GM12878 (cell line): Measurements from ENCODE around the gene MMP14. TPM values are rescaled to one million over a fixed set of nuclear protein-coding genes. Genes with fewer than 3 reads are reported as not detected.

Experiments
- ATAC-seq: fragments of 200-7000 bp; cut with Tn5 transposase; 3 replicates; pipeline ENCODE4 v1.9.1; 2020; ENCODE audit warnings: mild to moderate bottlenecking, moderate library complexity
- BruUV-seq: library from RNA; stranded (reverse); fragments of 400-500 nt; replicated peaks from 2 replicates; lab custom pipeline; 2021; lab: Mats Ljungman, UMichigan
- CTCF ChIA-PET: fragments of 300-600 bp; sonication (Branson Sonifier 250); formaldehyde crosslinking; extraction: SDS; loops from one replicate; lab custom pipeline; 2021; ENCODE audit warnings: inconsistent platforms; lab: Yijun Ruan, JAX
- POLR2A ChIA-PET: fragments of 350-600 bp; formaldehyde crosslinking; extraction: SDS; loops from one replicate; lab custom pipeline; 2021; ENCODE audit warnings: inconsistent platforms; lab: Charles Lee
- RAD21 ChIA-PET: fragments of 300-600 bp; sonication (Branson Sonifier 250); formaldehyde crosslinking; loops from one replicate; lab custom pipeline; 2023; ENCODE audit warnings: antibody characterized with exemption; ENCODE audit not compliant: unreplicated experiment; lab: Charles Lee
- SMC1A ChIA-PET: fragments of 300-600 bp; sonication (Branson Sonifier 250); formaldehyde crosslinking; loops from one replicate; lab custom pipeline; 2023; ENCODE audit not compliant: unreplicated experiment, uncharacterized antibody; lab: Charles Lee
- DNase-seq: peaks from one replicate; pipeline ENCODE4 v3.0.0-alpha.2; 2011; ENCODE audit warnings: low read depth, low spot score
- FAIRE-seq: peaks from 3 replicates; lab custom pipeline; 2011; peaks lifted over from hg19 to GRCh38; lab: Jason Lieb, UNC
- H2AFZ ChIP-seq: 2 replicates; pipeline ENCODE4 v1.6.0; 2011; ENCODE audit warnings: low read depth, low read length, control low read depth; ENCODE audit not compliant: control insufficient read depth
- H3K27ac ChIP-seq: 2 replicates; pipeline ENCODE4 v1.5.1; 2011; ENCODE audit warnings: control low read depth; ENCODE audit not compliant: control insufficient read depth, insufficient read depth
- H3K27me3 ChIP-seq, 2 experiments: replicated peaks in 1 of 2; 2 replicates each; pipeline versions ENCODE4 v1.6.0 to v1.6.1; 2011; ENCODE audit warnings: low read length in 1 of 2; ENCODE audit not compliant: control insufficient read depth in 2 of 2, insufficient read depth in 2 of 2
- H3K36me3 ChIP-seq, 2 experiments: 2 replicates each; pipeline ENCODE4 v1.5.1; 2011; ENCODE audit warnings: low read length in 1 of 2; ENCODE audit not compliant: control insufficient read depth in 2 of 2, insufficient read depth in 2 of 2
- H3K4me1 ChIP-seq: 2 replicates; pipeline ENCODE4 v1.6.1; 2011; ENCODE audit warnings: mild to moderate bottlenecking, low read length, moderate library complexity, mixed read lengths; ENCODE audit not compliant: control insufficient read depth, insufficient read depth
- H3K4me2 ChIP-seq: 2 replicates; pipeline ENCODE4 v1.6.0; 2011; ENCODE audit warnings: control low read depth; ENCODE audit not compliant: control insufficient read depth, insufficient read depth
- H3K4me3 ChIP-seq: fragments of 200-600 bp; sonication (generic); 2 replicates; pipeline ENCODE4 v1.5.1; 2016
- H3K79me2 ChIP-seq: 2 replicates; pipeline ENCODE4 v1.6.0; 2011; ENCODE audit warnings: low read length; ENCODE audit not compliant: control insufficient read depth, insufficient read depth
- H3K9ac ChIP-seq: 2 replicates; pipeline ENCODE4 v1.8.0; 2011; ENCODE audit warnings: low read length, control low read depth, mixed read lengths; ENCODE audit not compliant: control insufficient read depth, insufficient read depth
- H3K9me3 ChIP-seq: replicated peaks from 3 replicates; pipeline ENCODE4 v1.5.1; 2011; ENCODE audit warnings: mild to moderate bottlenecking, low read length; ENCODE audit not compliant: control insufficient read depth, insufficient read depth
- H4K20me1 ChIP-seq: 2 replicates; pipeline ENCODE4 v1.6.0; 2011; ENCODE audit not compliant: control insufficient read depth, insufficient read depth
- BCL11A ChIP-seq: IDR thresholded peaks from 2 replicates; pipeline ENCODE4 v1.6.1; 2011; ENCODE audit warnings: low read depth, low read length
- CREB1 ChIP-seq: IDR thresholded peaks from 2 replicates; pipeline ENCODE4 v1.6.1; 2012; ENCODE audit warnings: low read depth, mild to moderate bottlenecking, inconsistent platforms
- CTCF ChIP-seq, 3 experiments: IDR thresholded peaks in 2 of 3; conservative IDR thresholded peaks in 1 of 3; 2 replicates each; pipeline ENCODE4 v1.5.1; 2011; ENCODE audit warnings: low read depth in 3 of 3, low read length in 3 of 3, mild to moderate bottlenecking in 3 of 3, control low read depth in 2 of 3, moderate library complexity in 2 of 3, inconsistent platforms in 1 of 3, mixed read lengths in 1 of 3; ENCODE audit not compliant: control insufficient read depth in 2 of 3, insufficient read depth in 1 of 3; ENCODE audit errors: extremely low read depth in 1 of 3
- EZH2 ChIP-seq: IDR thresholded peaks from 2 replicates; pipeline ENCODE4 v1.6.1; 2012; ENCODE audit warnings: low read depth, mild to moderate bottlenecking, control low read depth, inconsistent platforms, low read length, borderline replicate concordance; ENCODE audit not compliant: control insufficient read depth
- IRF3 ChIP-seq: fragments of 450-650 bp; IDR thresholded peaks from 2 replicates; pipeline ENCODE4 v1.6.1; 2014; ENCODE audit warnings: mild to moderate bottlenecking
- IRF4 ChIP-seq: IDR thresholded peaks from 2 replicates; pipeline ENCODE4 v1.6.1; 2011; ENCODE audit warnings: low read depth, low read length
- KDM1A ChIP-seq: fragments of 200-600 bp; sonication (generic); IDR thresholded peaks from 2 replicates; pipeline ENCODE4 v1.6.1; 2016; ENCODE audit warnings: borderline replicate concordance
- SREBF1 ChIP-seq: IDR thresholded peaks from 2 replicates; pipeline ENCODE4 v1.6.1; 2012; ENCODE audit warnings: mild to moderate bottlenecking, low read length
- STAT1 ChIP-seq: fragments of 450-650 bp; conservative IDR thresholded peaks from 2 replicates; pipeline ENCODE4 v1.6.1; 2014; ENCODE audit warnings: antibody characterized with exemption, mild to moderate bottlenecking
- ZNF217 ChIP-seq: fragments of 450-650 bp; IDR thresholded peaks from 2 replicates; pipeline ENCODE4 v1.6.1; 2017; ENCODE audit warnings: antibody characterized with exemption, mild to moderate bottlenecking
- WGBS: methylation state at CpG from one replicate; pipeline ENCODE4 v1.1.6; 2016; ENCODE audit warnings: low lambda C conversion rate; ENCODE audit not compliant: insufficient replicate concordance, insufficient coverage; ENCODE audit errors: missing lambda C conversion rate; 5-methylcytosine and 5-hydroxymethylcytosine counted together
- in situ Hi-C: fragments of 300-500 bp; cut with MboI; formaldehyde crosslinking; loops from 9 replicates; pipeline ENCODE4 v1.14.3; 2018; ENCODE audit warnings: mixed read lengths
- intact Hi-C: fragments of 100-400 bp; cut with micrococcal nuclease; formaldehyde crosslinking; loops from one replicate; pipeline ENCODE4 v1.14.2; 2022; ENCODE audit not compliant: unreplicated experiment
- polyA plus RNA-seq, 11 experiments: library from polyadenylated mRNA; depleted of rRNA in 4 of 11; unstranded in 6 of 11; stranded (reverse) in 5 of 11; fragments of >200 nt; fragmentation: Nextera tagmentation in 4 of 11; fragmentation: Illumina TruSeq in 1 of 11; extraction: Ambion mirVana in 4 of 11; extraction: Trizol in 1 of 11; gene quantifications; 1 replicate in 1 of 11; 2 replicates in 10 of 11; pipeline versions ENCODE4 v1.2.1 to v1.2.3, GENCODE V29; 2011 to 2016; ENCODE audit warnings: inconsistent platforms in 2 of 11, missing spikeins in 2 of 11, low read depth in 1 of 11
- total RNA-seq, 4 experiments: library from RNA; depleted of rRNA in 3 of 4; stranded (reverse); fragments of >200 nt in 3 of 4; fragmentation: Illumina TruSeq in 1 of 4; extraction: Trizol in 1 of 4; gene quantifications; 2 replicates each; pipeline versions ENCODE4 v1.2.1 to v1.2.3, GENCODE V29; 2013 to 2021
- TF ChIP-seq, protein P1 (sequence below): IDR thresholded peaks from 2 replicates; pipeline ENCODE4 v1.6.1; 2012; ENCODE audit warnings: low read length, inconsistent platforms
- TF ChIP-seq, protein P2 (sequence below): IDR thresholded peaks from 2 replicates; pipeline ENCODE4 v1.6.1; 2011; ENCODE audit warnings: borderline replicate concordance, low read depth, mild to moderate bottlenecking, moderate library complexity, low read length; ENCODE audit not compliant: insufficient read depth, poor library complexity, severe bottlenecking
- TF ChIP-seq, protein P3 (sequence below): fragments of 450-650 bp; formaldehyde crosslinking; IDR thresholded peaks from 2 replicates; pipeline ENCODE4 v1.5.0; 2022; ENCODE audit warnings: mild to moderate bottlenecking, missing genetic modification characterization

MMP14 gene
- total and polyA plus RNA-seq, 10 of the 15 experiments (the other 5 are each of a cell fraction or from before 2014, with no cell fraction given): 0.31 to 1.9 (median 0.70) TPM; not detected in 2

GRCh38 chr14:22847661-22848341 lies 11.4 kb downstream of the MMP14 start:
- no peak overlapping the region for H3K4me2 ChIP-seq
- no peak for TF ChIP-seq IRF4
- TF ChIP-seq SREBF1: no peak
- no peak for TF ChIP-seq EZH2
- TF ChIP-seq ZNF217: no peak
- TF ChIP-seq BCL11A: no peak
- 0 out of 6 replicates have a peak, but pooled peaks of 1 of the 3 experiments have one; percentile 9 for TF ChIP-seq CTCF (IDR thresholded peaks at IDR 0.05 in 2 of 3, conservative IDR thresholded peaks at IDR 0.05 in 1 of 3; ENCODE audit: control insufficient read depth in 2 of 3, extremely low read depth in 1 of 3, insufficient read depth in 1 of 3, low read depth in 3 of 3, low read length in 3 of 3)
- no peak for TF ChIP-seq STAT1
- TF ChIP-seq, protein P1, sequence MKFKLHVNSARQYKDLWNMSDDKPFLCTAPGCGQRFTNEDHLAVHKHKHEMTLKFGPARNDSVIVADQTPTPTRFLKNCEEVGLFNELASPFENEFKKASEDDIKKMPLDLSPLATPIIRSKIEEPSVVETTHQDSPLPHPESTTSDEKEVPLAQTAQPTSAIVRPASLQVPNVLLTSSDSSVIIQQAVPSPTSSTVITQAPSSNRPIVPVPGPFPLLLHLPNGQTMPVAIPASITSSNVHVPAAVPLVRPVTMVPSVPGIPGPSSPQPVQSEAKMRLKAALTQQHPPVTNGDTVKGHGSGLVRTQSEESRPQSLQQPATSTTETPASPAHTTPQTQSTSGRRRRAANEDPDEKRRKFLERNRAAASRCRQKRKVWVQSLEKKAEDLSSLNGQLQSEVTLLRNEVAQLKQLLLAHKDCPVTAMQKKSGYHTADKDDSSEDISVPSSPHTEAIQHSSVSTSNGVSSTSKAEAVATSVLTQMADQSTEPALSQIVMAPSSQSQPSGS: no peak
- TF ChIP-seq, protein P2, sequence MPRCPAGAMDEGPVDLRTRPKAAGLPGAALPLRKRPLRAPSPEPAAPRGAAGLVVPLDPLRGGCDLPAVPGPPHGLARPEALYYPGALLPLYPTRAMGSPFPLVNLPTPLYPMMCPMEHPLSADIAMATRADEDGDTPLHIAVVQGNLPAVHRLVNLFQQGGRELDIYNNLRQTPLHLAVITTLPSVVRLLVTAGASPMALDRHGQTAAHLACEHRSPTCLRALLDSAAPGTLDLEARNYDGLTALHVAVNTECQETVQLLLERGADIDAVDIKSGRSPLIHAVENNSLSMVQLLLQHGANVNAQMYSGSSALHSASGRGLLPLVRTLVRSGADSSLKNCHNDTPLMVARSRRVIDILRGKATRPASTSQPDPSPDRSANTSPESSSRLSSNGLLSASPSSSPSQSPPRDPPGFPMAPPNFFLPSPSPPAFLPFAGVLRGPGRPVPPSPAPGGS: no peak
- TF ChIP-seq CREB1: no peak
- TF ChIP-seq KDM1A: no peak
- TF ChIP-seq, protein P3, sequence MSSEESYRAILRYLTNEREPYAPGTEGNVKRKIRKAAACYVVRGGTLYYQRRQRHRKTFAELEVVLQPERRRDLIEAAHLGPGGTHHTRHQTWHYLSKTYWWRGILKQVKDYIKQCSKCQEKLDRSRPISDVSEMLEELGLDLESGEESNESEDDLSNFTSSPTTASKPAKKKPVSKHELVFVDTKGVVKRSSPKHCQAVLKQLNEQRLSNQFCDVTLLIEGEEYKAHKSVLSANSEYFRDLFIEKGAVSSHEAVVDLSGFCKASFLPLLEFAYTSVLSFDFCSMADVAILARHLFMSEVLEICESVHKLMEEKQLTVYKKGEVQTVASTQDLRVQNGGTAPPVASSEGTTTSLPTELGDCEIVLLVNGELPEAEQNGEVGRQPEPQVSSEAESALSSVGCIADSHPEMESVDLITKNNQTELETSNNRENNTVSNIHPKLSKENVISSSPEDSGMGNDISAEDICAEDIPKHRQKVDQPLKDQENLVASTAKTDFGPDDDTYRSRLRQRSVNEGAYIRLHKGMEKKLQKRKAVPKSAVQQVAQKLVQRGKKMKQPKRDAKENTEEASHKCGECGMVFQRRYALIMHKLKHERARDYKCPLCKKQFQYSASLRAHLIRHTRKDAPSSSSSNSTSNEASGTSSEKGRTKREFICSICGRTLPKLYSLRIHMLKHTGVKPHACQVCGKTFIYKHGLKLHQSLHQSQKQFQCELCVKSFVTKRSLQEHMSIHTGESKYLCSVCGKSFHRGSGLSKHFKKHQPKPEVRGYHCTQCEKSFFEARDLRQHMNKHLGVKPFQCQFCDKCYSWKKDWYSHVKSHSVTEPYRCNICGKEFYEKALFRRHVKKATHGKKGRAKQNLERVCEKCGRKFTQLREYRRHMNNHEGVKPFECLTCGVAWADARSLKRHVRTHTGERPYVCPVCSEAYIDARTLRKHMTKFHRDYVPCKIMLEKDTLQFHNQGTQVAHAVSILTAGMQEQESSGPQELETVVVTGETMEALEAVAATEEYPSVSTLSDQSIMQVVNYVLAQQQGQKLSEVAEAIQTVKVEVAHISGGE (CRISPR knock-in tag): no peak
- TF ChIP-seq IRF3: no peak

More at GRCh38 chr14:22847661-22848341, 11.4 kb downstream of the MMP14 start:
- no peaks in the 10 kb centered on the region for H3K36me3 ChIP-seq
- H3K79me2 ChIP-seq: no peaks in the 10 kb centered on the region
- no peak overlapping the region for H3K4me3 ChIP-seq
- ChIA-PET SMC1A (interaction anchor here (1.2 kb wide), 1 partner anchor 25 kb away, joined by 6 read pairs; no protein-coding TSS in a partner anchor), RAD21 (interaction anchor here (0.5 to 9.4 kb wide), 4 partner anchors 10 to 285 kb away, joined by 3 to 130 read pairs (median 6); no protein-coding TSS in a partner anchor), CTCF (interaction anchor here (1.2 to 10.0 kb wide), 4 partner anchors 24 to 278 kb away, joined by 3 to 324 read pairs (median 6); partner anchors contain the start of gene SLC7A7), POLR2A (interaction anchor here (0.6 kb wide), 1 partner anchor 260 kb away, joined by 5 read pairs; no protein-coding TSS in a partner anchor)
- intact Hi-C loops (no loop called here), in situ Hi-C loops (loop anchor here (5.0 to 10.0 kb wide), 2 partner anchors 70 to 533 kb away; no protein-coding TSS in a partner anchor)
- H3K9ac ChIP-seq: no peak overlapping the region
- no peak overlapping the region for H3K27ac ChIP-seq
- BruUV-seq: no TSS peak
- no peaks in the 10 kb centered on the region for H4K20me1 ChIP-seq
- ATAC-seq (peak; percentile 44), DNase-seq (no peak), FAIRE-seq (no peak)
- 73% methylated on average over 14 of the region's 14 CpGs for WGBS
- no peaks in the 10 kb centered on the region for H3K9me3 ChIP-seq
- H3K27me3 ChIP-seq: no peaks in the 10 kb centered on the region
- H2AFZ ChIP-seq: peak overlapping the region; percentile 6; the same call in 1 of the 2 replicates
- peaks cover 10% of the 10 kb centered on the region for H3K4me1 ChIP-seq
